Gastroesophageal sphincter (tissue), 2 donors: ENCODE data around the gene HS3ST6.

Experiments
- POLR2A ChIP-seq, 2 donors: fragments of 450-650 bp; IDR thresholded peaks; one replicate each; pipeline ENCODE4 v1.6.1; 2017; ENCODE audit warnings: antibody characterized with exemption in 2 of 2, mild to moderate bottlenecking in 2 of 2, moderate library complexity in 1 of 2
- POLR2AphosphoS5 ChIP-seq: sonication (generic); formaldehyde crosslinking; IDR thresholded peaks from one replicate; pipeline ENCODE4 v1.6.1; 2017; ENCODE audit warnings: antibody characterized with exemption

DNA sequence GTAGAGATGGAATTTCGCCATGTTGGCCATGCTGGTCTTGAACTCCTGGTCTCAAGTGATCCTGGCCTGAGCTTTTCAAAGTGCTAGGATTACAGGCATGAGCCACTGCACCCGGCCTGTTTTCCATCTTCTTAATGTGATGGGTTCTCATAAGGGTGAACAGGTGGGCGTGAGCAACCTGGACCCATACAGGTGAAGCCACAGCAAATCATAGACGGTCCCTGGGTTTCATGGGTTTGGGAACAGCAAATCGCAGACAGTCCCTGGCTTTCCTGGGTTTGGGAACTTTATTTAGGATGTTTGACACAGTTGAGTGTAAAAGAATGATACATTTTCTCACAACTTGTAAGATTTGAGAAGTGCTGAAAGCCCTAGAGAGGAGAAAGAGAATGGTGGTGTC is 33.3 kb downstream of the HS3ST6 start:
- TF ChIP-seq POLR2A (IDR thresholded peaks at IDR 0.05) (no peak), POLR2AphosphoS5 (no peak)
